ENCODE data around the gene TRMT11.

Gene TRMT11

DNA sequence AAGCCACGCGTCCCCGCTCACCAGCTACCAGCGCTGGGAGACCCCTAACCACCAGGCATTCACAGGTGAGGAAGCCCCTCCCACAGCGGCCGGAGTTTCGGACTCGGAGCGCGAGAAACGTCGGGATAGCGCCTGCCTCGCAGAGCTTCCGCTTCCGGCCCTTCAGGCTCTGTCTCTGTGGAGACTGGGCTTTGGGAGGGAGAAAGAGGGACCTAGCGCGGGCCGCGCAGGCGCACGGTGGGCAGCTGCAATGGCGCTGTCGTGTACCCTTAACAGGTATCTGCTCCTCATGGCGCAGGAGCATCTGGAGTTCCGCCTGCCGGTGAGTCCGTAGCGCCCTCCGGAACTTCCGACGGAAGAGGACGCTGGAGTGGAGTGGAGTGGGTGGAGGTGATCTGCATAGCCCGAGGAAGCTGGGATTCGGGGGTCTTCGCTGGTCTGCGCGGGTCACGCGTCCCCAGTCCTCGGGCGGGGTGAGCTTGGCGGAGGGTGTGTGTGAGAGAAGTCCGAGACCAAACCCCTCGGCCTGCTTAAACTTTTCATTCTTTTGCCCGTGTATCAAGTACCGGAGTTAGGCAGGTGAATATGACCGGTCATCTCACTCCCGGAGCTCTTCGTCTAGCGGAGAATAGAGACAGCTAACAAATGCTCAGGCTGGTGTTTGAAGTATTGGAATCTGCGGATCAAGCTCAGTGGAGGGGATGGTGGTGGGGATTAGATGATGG, at the start of gene TRMT11:
Gene TRMT11, plus strand, starts transcription at position 240 of the 725 bp plus-strand sequence. Its CDS starts 11 bp downstream, at position 251.
- Histone ChIP-seq H3K4me3 (ENCODE audit: low read length) (peak within 1 kb of the TSS; percentile 98), H3K36me3 (ENCODE audit: control insufficient read depth, insufficient read depth, low read length, severe bottlenecking) (no peaks in the 10 kb centered on the region), H3K27me3 (replicated peaks; ENCODE audit: control insufficient read depth, insufficient read depth, low read length) (no peaks in the 10 kb centered on the region), H3K9me3 (ENCODE audit: control insufficient read depth, low read length) (no peaks in the 10 kb centered on the region), H3K9ac (ENCODE audit: low read length) (peak within 1 kb of the TSS; percentile 93), H3K4me1 (ENCODE audit: control insufficient read depth, insufficient read depth, low read length) (peaks cover 39% of the 10 kb centered on the region)
- DNase-seq (ENCODE audit: low read depth) = peak; percentile 96

DNA sequence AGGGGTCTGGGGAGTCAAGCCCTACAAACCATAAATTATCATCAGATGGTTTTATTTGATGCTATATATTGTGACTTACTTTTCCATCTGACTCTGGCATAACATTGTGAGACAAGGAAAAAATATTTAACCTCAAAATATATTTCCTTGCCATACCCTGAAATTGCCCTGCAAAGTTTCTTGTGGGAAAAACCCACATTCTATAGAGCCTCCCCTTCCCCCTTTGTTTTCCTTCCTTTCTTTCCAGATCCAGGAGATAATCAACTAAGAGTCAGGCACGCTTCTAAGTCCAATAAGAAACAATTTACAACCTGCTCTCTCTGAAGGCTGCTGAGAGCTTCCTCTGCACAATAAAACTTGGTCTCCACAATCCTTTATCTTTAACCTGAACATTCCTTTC, 47.3 kb upstream of the TRMT11 start:
- H3K4me1 ChIP-seq (ENCODE audit: control insufficient read depth, insufficient read depth, low read length) = peaks cover 10% of the 10 kb centered on the region
- no peak overlapping the region for H3K4me3 ChIP-seq (ENCODE audit: low read length)
- no peaks in the 10 kb centered on the region for H3K9me3 ChIP-seq (ENCODE audit: control insufficient read depth, low read length)
- no peaks in the 10 kb centered on the region for H3K27me3 ChIP-seq (replicated peaks; ENCODE audit: control insufficient read depth, insufficient read depth, low read length)
- DNase-seq (ENCODE audit: low read depth) = no peak
- no peak overlapping the region for H3K9ac ChIP-seq (ENCODE audit: low read length)
- no peaks in the 10 kb centered on the region for H3K36me3 ChIP-seq (ENCODE audit: control insufficient read depth, insufficient read depth, low read length, severe bottlenecking)

DNA sequence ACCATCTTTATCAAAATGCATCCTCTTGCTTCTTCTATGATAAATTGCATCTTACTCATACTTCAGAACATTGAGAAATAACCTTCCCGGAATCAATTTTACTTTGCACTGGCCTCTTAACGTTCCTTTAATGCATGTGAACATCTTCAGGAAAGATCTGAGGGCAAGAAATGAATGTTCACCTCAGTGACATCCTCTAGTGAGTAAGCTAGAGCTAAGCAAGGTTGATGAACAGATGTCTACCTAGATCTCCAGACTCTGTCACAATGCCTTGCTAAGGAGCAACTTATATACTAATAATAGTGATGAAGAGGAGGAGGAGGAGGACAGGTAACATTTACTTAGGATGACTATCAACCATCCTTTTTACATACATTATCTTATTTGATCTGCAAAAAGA, 46.5 kb upstream of the TRMT11 start:
- no peak overlapping the region for H3K4me3 ChIP-seq (ENCODE audit: low read length)
- H3K9ac ChIP-seq (ENCODE audit: low read length) = no peak overlapping the region
- no peaks in the 10 kb centered on the region for H3K9me3 ChIP-seq (ENCODE audit: control insufficient read depth, low read length)
- peaks cover 17% of the 10 kb centered on the region for H3K4me1 ChIP-seq (ENCODE audit: control insufficient read depth, insufficient read depth, low read length)
- DNase-seq (ENCODE audit: low read depth) = no peak
- H3K27me3 ChIP-seq (replicated peaks; ENCODE audit: control insufficient read depth, insufficient read depth, low read length) = no peaks in the 10 kb centered on the region
- H3K36me3 ChIP-seq (ENCODE audit: control insufficient read depth, insufficient read depth, low read length, severe bottlenecking) = no peaks in the 10 kb centered on the region

DNA sequence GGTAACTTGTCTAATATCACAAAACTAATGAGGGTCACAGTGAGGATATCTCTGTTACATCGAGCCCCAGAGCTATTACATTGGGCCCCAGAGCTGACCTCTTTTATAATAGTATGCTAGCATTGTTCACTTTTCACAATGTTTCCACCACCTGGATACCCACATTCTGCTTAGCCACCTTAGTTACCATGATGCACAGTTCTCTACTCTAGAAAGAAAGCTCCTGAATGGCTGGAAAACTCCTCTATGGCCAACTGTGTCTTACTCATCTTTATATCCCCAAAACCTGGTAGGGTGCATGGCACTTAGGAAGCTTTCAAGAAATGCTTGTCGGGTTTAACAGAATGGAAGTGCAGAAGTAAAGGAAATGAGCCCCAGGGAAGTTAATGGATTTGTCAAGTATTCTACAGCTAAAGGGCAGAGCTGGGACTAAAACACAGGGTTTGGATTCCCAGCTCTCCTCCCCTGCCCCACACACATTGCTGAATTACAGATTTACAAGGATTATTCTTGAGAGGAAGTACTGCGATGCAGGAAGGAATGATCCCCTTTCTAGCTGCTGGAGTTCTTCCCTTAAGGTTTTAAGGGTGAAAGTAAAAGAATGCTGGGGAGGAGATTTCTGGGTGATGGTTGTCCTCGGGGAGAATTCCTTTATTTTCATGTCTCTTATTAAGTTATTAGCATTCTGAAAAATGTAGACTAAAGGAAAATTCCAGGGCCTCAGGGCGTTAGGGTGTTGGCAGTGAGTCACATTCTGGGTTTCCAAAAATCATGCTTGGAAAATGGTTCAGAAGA, 45.9 kb upstream of the TRMT11 start:
- Histone ChIP-seq H3K36me3 (ENCODE audit: control insufficient read depth, insufficient read depth, low read length, severe bottlenecking) (no peaks in the 10 kb centered on the region), H3K9me3 (ENCODE audit: control insufficient read depth, low read length) (no peaks in the 10 kb centered on the region), H3K9ac (ENCODE audit: low read length) (peak overlapping the region; percentile 38), H3K4me1 (ENCODE audit: control insufficient read depth, insufficient read depth, low read length) (peaks cover 24% of the 10 kb centered on the region), H3K27me3 (replicated peaks; ENCODE audit: control insufficient read depth, insufficient read depth, low read length) (no peaks in the 10 kb centered on the region), H3K4me3 (ENCODE audit: low read length) (no peak overlapping the region)
- DNase-seq (ENCODE audit: low read depth) = peak; percentile 82

DNA sequence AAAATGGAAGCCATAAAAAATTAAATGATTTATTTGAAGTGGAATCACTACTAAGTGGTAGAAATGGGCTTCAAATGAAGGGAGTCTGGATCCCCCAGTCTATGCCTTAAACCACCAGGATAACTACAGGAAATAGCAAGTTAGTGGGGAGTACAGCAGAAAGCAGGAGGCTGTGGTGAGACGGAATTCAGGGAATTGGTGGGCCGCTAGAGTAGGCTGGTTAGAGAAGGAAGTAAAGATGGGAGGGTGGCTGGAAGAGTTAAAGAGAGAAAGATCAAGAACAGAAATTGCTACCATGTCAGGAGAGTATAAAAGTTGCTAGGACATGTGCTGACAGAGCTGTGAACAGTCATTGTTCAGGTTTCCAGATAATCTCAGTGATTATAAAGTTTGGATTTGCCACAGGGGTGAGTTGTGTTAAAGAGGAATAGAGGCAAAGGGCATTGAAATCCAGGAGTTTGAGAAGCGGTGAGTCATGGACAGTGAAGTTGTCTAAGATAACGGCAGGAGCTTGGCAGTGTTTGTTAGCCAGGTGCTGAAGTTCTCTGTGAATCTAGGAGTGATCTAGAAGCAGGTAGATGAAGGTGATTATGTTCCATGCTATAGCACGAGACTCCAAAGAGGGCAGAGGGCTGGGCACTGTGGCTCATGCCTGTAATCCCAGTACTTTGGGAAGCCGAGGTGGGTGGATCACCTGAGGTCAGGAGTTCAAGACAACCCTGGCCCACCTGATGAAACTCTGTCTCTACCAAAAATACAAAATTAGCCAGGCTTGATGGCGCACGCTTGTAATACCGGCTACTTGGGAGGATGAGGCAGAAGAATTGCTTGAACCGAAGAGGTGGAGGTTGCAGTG, 43.4 kb upstream of the TRMT11 start:
- no peak overlapping the region for H3K4me3 ChIP-seq (ENCODE audit: low read length)
- no peaks in the 10 kb centered on the region for H3K27me3 ChIP-seq (replicated peaks; ENCODE audit: control insufficient read depth, insufficient read depth, low read length)
- H3K36me3 ChIP-seq (ENCODE audit: control insufficient read depth, insufficient read depth, low read length, severe bottlenecking) = no peaks in the 10 kb centered on the region
- DNase-seq (ENCODE audit: low read depth) = no peak
- no peak overlapping the region for H3K9ac ChIP-seq (ENCODE audit: low read length)
- H3K9me3 ChIP-seq (ENCODE audit: control insufficient read depth, low read length) = no peaks in the 10 kb centered on the region
- H3K4me1 ChIP-seq (ENCODE audit: control insufficient read depth, insufficient read depth, low read length) = peaks cover 47% of the 10 kb centered on the region

DNA sequence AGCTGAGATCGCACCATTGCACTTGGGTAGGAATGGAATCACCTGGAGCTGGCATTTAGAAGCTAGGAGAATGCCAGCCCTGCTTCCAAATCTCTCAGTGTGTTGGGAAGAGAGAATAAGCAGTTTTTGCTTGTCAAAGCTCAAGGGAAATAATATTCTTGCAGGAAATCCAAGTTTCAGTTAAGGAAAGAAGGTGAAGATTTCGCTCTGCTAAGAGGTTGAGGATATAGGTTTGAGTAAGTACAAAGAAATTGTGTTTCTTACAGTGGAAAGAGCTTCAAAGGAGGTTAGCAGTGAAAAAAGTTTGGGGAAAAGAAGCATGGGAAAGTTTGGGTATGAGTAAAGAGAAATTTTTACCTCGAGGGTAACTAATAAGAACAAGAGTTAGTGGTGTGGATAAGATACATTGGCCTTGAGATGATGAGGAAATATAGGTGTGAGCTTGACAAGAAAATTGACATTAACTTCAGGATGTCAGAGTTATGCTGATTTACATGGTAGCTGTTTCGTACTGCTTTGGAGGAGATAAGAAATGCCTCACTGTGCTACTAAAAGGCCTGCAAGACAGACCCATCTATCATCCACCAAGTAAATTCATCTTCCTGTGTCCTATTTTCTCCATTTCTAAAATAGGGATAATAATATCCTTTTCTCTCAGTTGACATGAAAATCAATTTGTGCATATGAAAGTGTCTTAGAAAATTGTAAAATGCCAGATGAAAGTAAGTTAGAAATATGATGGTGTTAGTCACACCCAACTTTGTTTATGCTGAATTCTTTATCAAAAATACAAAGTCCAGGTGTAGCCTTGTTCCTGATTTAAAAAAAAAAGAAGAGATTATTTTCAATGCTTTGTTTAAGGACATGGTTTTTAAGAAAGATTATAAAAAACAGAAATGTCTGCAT, 42.6 kb upstream of the TRMT11 start:
- Histone ChIP-seq H3K36me3 (ENCODE audit: control insufficient read depth, insufficient read depth, low read length, severe bottlenecking) (no peaks in the 10 kb centered on the region), H3K27me3 (replicated peaks; ENCODE audit: control insufficient read depth, insufficient read depth, low read length) (no peaks in the 10 kb centered on the region), H3K4me1 (ENCODE audit: control insufficient read depth, insufficient read depth, low read length) (peaks cover 49% of the 10 kb centered on the region), H3K9me3 (ENCODE audit: control insufficient read depth, low read length) (no peaks in the 10 kb centered on the region), H3K4me3 (ENCODE audit: low read length) (no peak overlapping the region), H3K9ac (ENCODE audit: low read length) (no peak overlapping the region)
- no peak for DNase-seq (ENCODE audit: low read depth)

DNA sequence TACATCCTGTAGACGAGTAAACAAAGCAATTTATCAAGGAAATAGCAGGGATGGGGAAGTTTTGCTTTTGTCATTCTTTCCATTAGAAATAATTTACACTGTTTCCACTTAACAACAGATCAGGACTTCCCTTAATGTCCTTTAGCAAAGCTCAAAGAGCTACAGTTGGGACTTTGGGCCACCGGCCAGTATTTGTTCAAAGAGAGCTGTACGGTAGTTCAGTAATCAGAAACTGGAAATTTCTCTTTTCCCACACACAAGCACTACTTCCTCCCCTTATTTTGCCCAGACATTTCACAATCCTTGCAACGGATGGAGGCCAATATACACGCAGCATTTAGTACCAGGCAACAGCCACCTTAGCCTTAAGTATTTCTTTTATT, 41.9 kb upstream of the TRMT11 start:
- Histone ChIP-seq H3K9me3 (ENCODE audit: control insufficient read depth, low read length) (no peaks in the 10 kb centered on the region), H3K9ac (ENCODE audit: low read length) (no peak overlapping the region), H3K4me1 (ENCODE audit: control insufficient read depth, insufficient read depth, low read length) (peaks cover 49% of the 10 kb centered on the region), H3K4me3 (ENCODE audit: low read length) (no peak overlapping the region), H3K27me3 (replicated peaks; ENCODE audit: control insufficient read depth, insufficient read depth, low read length) (no peaks in the 10 kb centered on the region), H3K36me3 (ENCODE audit: control insufficient read depth, insufficient read depth, low read length, severe bottlenecking) (no peaks in the 10 kb centered on the region)
- peak; percentile 90 for DNase-seq (ENCODE audit: low read depth)

DNA sequence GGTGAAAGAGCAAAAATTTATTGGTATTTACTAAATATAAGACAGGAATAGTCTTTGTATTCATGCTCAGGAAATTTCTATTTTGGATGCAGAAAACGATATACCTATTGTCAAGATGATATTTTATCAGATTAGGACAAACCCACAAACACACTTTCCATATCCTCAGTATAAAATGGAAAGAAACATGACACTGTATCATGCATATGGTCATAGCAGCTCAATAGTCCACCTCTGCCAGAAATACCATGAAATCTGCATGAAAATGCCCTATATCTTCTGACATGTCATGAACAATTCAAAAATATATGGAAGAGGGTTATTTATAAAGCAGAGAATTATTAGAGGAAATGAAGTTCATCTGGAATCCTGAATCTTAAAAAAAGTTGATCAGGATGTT, 41.4 kb upstream of the TRMT11 start:
- H3K4me3 ChIP-seq (ENCODE audit: low read length) = no peak overlapping the region
- H3K4me1 ChIP-seq (ENCODE audit: control insufficient read depth, insufficient read depth, low read length) = peaks cover 49% of the 10 kb centered on the region
- H3K36me3 ChIP-seq (ENCODE audit: control insufficient read depth, insufficient read depth, low read length, severe bottlenecking) = no peaks in the 10 kb centered on the region
- no peaks in the 10 kb centered on the region for H3K27me3 ChIP-seq (replicated peaks; ENCODE audit: control insufficient read depth, insufficient read depth, low read length)
- DNase-seq (ENCODE audit: low read depth) = no peak
- H3K9me3 ChIP-seq (ENCODE audit: control insufficient read depth, low read length) = no peaks in the 10 kb centered on the region
- no peak overlapping the region for H3K9ac ChIP-seq (ENCODE audit: low read length)

DNA sequence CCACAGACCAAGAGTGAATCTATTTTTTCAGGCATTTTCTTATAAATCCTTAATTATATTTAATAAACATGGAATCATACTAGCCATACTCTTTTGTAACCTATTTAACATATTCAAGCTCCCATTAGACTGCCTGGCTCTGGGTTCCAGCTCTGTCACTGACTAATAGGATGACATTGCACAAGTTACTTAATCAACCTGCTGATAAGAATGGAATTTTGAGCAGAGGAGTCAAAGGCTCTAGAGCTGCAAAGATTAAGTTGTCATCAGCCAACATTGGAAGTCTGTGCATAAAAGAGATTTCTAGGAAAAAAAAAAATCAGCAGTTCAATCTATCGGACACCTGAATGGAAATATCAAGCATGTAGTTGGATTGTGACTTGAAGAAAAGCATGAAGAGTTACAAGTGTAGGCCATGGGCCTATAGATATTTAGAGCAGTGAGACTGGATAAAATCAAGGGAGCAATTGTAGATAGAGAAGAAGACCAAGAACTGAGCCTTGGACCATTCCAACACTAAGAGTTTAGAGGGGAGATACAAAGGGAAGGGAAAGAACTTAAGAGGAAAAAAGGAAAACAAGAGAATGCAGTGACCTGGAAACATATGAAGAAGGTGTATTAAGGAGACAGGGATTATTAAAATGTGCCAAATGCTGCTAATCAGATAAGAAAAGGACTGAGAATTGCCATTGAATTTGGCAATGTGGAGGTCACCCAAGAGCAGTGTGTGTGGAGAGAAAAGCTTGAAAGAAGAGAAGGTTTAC, 40.8 kb upstream of the TRMT11 start:
- H3K27me3 ChIP-seq (replicated peaks; ENCODE audit: control insufficient read depth, insufficient read depth, low read length) = no peaks in the 10 kb centered on the region
- H3K9ac ChIP-seq (ENCODE audit: low read length) = no peak overlapping the region
- H3K4me1 ChIP-seq (ENCODE audit: control insufficient read depth, insufficient read depth, low read length) = peaks cover 45% of the 10 kb centered on the region
- H3K4me3 ChIP-seq (ENCODE audit: low read length) = peak overlapping the region; percentile 60
- no peaks in the 10 kb centered on the region for H3K36me3 ChIP-seq (ENCODE audit: control insufficient read depth, insufficient read depth, low read length, severe bottlenecking)
- H3K9me3 ChIP-seq (ENCODE audit: control insufficient read depth, low read length) = no peaks in the 10 kb centered on the region
- DNase-seq (ENCODE audit: low read depth) = peak; percentile 22

DNA sequence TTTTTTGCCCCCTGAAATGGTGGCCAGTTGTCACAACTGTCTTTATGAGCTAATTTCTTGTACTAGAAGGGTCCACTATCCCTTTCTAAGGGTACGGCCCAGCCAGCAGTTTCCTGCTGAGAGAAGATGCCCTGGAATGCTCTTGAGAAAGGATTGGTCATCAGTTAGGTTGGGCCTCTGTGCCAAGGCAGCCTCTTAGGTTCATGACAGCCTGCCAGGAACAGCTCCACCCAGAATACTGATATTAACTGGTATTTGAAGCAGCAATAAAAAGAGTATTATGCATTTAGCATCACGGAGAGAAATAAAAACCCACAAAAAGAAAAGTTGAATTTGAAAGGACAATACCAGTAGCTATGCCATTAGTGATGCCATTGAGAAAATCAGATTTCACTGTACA, 38.7 kb upstream of the TRMT11 start:
- peaks cover 38% of the 10 kb centered on the region for H3K4me1 ChIP-seq (ENCODE audit: control insufficient read depth, insufficient read depth, low read length)
- no peak overlapping the region for H3K9ac ChIP-seq (ENCODE audit: low read length)
- no peaks in the 10 kb centered on the region for H3K36me3 ChIP-seq (ENCODE audit: control insufficient read depth, insufficient read depth, low read length, severe bottlenecking)
- DNase-seq (ENCODE audit: low read depth) = peak; percentile 58
- no peaks in the 10 kb centered on the region for H3K27me3 ChIP-seq (replicated peaks; ENCODE audit: control insufficient read depth, insufficient read depth, low read length)
- no peaks in the 10 kb centered on the region for H3K9me3 ChIP-seq (ENCODE audit: control insufficient read depth, low read length)
- H3K4me3 ChIP-seq (ENCODE audit: low read length) = no peak overlapping the region
